Measurements from ENCODE around the gene SIRPG. TPM values are rescaled to one million over a fixed set of nuclear protein-coding genes. Genes with fewer than 3 reads are reported as not detected.
"Not testable (repeated sequence)": the region's sequence is repeated elsewhere in the genome, so short reads cannot be mapped to it uniquely, and the experiment has no call there.

The SIRPG gene
- total RNA-seq, 1 donor from 2014 or later = not detected

DNA sequence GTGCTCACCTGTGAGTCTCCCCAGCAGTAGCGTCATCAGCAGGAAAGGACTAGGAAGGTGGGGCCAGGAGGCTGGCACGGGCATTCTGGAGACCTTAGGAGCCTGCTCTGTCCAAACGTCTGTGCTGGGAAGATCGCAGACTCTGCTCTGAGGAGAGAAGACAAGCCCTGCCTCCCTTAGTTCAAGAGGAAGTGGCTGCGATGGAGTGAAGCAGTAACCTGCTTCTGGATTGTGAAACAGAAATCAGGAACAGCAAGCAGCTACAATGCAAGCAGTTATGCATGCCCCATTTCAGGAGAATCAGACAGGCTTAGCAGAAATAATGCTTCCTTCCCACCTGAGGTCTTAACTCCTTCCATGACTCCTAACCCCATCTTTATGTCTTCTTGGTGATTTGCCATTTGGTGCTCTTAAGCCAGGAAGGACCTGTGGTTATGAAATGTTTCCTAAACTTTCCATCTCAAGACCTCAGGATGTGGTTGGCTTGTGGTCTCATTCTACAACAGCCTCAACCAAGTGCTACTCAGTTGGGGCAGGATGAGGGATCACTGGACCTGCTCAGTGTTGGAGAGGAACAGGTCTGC, 37.6 kb downstream of the SIRPG start, which contains the start of gene SIRPB1:
Gene SIRPB1, minus strand, starts transcription at position 149 of the 584 bp plus-strand sequence. Its CDS starts 65 bp downstream, at position 84.
- DNase-seq (peak; percentile 36), ATAC-seq (ENCODE audit: poor library complexity) (peak; percentile 43)
- intact Hi-C loops (cut with DNase I) = no loop called here

DNA sequence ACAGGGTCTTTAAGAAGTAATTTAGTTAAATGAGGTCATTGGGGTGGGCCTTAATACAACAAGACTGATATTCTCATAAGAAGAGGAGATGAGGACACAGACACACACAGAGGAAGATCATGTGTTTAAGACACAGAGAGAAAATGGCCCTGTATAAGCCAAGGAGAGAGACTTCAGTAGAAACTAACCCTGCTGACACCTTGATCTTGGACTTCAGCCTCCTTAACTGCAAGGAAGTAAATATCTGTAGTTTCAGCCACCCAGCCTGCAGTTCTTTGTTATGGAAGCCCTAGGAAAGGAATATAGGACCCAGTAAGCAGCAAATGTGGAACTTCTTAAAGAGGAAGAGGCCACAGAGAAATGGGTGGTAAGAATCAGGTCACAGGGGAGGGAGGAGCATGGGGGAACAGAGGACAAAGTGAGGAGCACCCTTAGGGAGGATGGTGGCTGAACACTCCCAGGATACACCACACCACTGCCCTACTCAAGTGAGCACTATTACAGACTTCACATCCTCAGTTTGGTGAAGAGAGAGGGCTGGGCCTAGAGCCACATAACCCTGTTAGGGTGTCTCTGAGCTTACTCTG, 38.5 kb downstream of the SIRPG start:
- DNase-seq = no peak
- intact Hi-C loops (cut with DNase I) = no loop called here
- peak; percentile 36 for ATAC-seq (ENCODE audit: poor library complexity)

- ATAC-seq (ENCODE audit: poor library complexity) (no peak), DNase-seq (peak; percentile 21)
- intact Hi-C loops (cut with DNase I) = no loop called here
Observed at GRCh38 chr20:1618479-1618878, 39.1 kb downstream of the SIRPG start.

- no peak for ATAC-seq (ENCODE audit: poor library complexity)
- intact Hi-C loops (cut with DNase I) = no loop called here
Observed at GRCh38 chr20:1616858-1617434, 40.6 kb downstream of the SIRPG start.

GRCh38 chr20:1610404-1610803, 47.2 kb downstream of the SIRPG start:
- intact Hi-C loops (cut with DNase I); DNase-seq; ATAC-seq (ENCODE audit: poor library complexity): not testable (repeated sequence)

More at GRCh38 chr20:1616858-1617434, 40.6 kb downstream of the SIRPG start:
- DNase-seq = no peak

DNA sequence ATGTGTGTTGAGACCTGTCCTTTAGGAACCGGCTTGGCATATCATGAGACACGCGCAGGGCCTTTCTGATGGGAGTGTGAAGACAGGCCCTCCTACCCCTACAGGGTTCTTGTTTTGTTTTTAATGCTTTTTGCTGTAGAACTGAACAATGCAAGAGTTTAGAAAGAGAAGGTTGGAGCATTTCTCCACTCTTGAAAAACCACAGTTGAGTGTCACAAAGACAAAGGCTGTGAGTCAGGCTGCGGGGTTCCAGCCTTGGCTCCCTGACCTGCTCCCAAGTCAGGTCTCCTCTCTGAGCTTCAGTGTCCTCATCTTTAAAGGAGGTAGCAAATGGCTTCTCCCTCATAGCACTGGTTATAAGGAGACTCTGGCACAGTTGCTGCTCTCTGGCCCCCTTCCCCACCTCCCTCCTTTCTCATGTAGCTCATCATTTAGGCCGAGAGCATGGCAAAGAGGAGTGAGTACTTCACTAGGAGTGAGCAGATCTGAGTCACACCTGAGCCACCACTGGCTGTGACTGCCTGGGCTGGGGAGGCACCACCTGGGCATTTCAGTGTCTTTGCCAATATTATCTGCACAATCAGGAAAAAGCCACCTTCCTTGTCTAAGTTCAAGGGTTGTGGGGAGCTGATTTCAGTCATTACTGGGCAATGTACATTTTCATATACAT, 48.8 kb downstream of the SIRPG start:
- intact Hi-C loops (cut with DNase I); ATAC-seq (ENCODE audit: poor library complexity): not testable (repeated sequence)

DNA sequence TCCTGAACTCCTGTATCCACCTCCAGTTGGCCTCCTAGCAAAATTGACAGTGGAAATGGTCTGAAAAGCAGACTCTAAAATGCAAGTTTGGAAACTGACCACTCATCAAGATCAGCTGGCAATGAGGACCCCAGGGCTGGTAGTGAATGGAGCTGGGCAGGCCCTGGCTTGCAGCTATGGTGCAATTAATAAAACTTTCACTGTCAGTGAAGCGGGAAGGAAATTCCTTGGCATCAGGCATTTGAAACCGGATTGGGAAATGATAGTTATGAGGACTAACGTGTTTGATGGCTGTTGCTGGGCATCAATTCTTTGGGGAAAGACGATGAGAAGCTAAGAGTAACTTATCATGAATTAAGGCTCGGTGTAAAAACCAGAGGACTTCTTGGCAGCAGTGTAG, 56.8 kb downstream of the SIRPG start:
- no peak for DNase-seq
- no peak for ATAC-seq (ENCODE audit: poor library complexity)
- intact Hi-C loops (cut with DNase I) = no loop called here

More for the DNA sequence above, 48.8 kb downstream of the SIRPG start:
- DNase-seq = not testable (repeated sequence)

- DNase-seq (no peak), ATAC-seq (ENCODE audit: poor library complexity) (no peak)
- intact Hi-C loops (cut with DNase I) = no loop called here
Observed at GRCh38 chr20:1595333-1595732, 62.2 kb downstream of the SIRPG start.

DNA sequence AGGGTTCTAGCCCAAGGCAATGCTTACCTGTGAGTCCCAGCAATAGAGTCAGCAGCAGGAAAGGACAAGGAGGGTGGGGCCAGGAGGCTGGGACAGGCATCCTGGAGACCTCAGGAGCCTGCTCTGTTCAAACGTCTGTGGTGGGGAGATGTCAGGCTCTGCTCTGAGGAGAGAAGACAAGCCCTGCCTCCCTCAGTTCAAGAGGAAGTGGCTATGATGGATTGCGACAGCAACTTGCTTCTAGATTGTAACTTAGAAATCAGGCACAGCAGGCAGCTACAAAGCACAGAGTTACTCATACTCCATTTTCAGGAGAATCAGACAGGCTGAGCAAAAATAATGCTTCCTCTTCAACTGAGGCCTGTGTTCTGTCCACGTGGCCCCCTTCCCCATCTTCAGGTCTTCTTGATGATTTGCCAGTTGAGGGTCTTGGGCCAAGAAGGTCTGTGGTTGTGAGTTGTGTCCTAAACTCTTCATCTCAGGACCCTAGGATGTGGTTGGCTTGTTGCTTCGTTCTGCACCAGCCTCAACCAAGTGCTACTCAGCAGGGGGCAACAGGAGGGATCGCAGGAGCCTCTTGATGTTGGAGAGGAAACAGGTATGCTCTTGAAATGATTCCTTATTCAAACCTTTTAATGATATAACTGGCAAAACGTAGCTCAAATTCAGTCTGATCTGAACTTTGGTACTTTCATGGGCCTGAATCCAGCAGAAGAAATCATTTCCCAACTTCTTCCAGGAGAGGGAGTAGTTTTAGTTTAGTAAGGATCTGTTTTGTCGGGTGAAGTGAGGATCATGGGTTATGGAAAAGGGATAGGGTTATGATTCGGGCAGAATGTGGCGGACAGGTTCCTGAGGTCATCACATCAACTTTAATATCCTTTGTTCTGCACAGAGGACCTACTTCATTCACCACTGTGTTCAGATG, 68.8 kb downstream of the SIRPG start:
- no peak for ATAC-seq (ENCODE audit: poor library complexity)
- intact Hi-C loops (cut with DNase I) = no loop called here
- no peak for DNase-seq

DNA sequence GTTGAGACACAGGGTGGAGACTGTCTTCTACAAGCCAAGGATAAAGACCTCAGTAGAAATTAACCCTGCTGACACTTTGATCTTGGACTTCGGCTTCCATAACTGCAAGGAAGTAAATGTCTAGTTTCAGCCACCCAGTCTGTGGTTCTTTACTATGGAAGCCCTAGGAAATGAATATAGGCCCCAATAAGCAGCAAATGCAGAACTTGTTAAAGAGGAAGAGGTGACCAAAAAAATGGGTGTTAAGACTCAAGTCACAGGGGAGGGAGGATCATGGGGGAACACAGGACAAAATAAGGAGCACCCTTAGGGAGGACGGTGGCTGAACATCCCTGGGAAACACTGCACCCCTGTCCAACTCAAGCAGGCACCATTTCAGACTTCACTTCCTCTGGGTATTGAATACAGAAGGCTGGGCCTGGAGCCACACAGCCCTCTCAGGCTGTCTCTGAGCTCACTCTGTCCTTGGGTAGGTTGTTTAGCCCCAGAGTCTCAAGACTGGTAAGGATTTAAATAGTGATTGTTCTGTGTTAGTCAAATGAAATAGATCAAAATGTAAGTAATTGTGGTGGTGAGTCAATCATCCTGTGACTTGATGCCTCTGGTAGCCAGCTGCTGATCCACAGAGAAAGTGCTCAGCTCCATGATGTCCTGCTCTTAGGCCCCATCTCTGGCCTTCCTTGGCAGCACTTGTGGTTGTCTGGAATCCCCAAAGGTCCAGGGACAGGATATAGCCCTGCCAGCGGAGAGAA, 69.6 kb downstream of the SIRPG start:
- intact Hi-C loops (cut with DNase I) = no loop called here
- no peak for ATAC-seq (ENCODE audit: poor library complexity)
- DNase-seq = no peak

GRCh38 chr20:1579488-1579887, 78.1 kb downstream of the SIRPG start:
- ATAC-seq (ENCODE audit: poor library complexity) (no peak), DNase-seq (no peak)
- intact Hi-C loops (cut with DNase I) = loop anchor here (5.0 kb wide), 1 partner anchor 48 kb away; no protein-coding TSS in a partner anchor

Other genes with a start within 250 kb of the SIRPG start
- gene NSFL1C, start 190.9 kb downstream of the SIRPG start, total RNA-seq = 55.8 TPM
- 3.1 TPM for gene SIRPB2, start 166.4 kb downstream of the SIRPG start, total RNA-seq
- gene SIRPD, start 100.1 kb downstream of the SIRPG start, total RNA-seq = not detected
- gene SIRPB1, start 37.8 kb downstream of the SIRPG start, total RNA-seq = 0.35 TPM
- gene SIRPA, start 237.6 kb upstream of the SIRPG start, total RNA-seq = 19.5 TPM

Measured in Right ventricle myocardium superior (tissue), 1 donor.